Chondrocyte (in vitro differentiated cells): ENCODE data around the gene ADGRE3. TPM values are rescaled to one million over a fixed set of nuclear protein-coding genes. Genes with fewer than 3 reads are reported as not detected.

ENCODE experiments used
- DNase-seq: peaks from one replicate; pipeline ENCODE4 v3.0.0; 2021; ENCODE audit warnings: mixed read lengths, low spot score
- H3K27ac Mint-ChIP-seq: one replicate; pipeline ENCODE4 v1.8.0; 2021; ENCODE audit warnings: mild to moderate bottlenecking, moderate library complexity, mixed read lengths; ENCODE audit not compliant: unreplicated experiment
- H3K27me3 Mint-ChIP-seq: 2 replicates; pipeline ENCODE4 v1.8.0; 2021; ENCODE audit warnings: low read depth, mixed read lengths
- H3K36me3 Mint-ChIP-seq: 2 replicates; pipeline ENCODE4 v1.8.0; 2021; ENCODE audit warnings: low read depth, mixed read lengths
- H3K4me1 Mint-ChIP-seq: 2 replicates; pipeline ENCODE4 v1.8.0; 2021; ENCODE audit warnings: low read depth, mild to moderate bottlenecking, mixed read lengths
- H3K4me3 Mint-ChIP-seq: one replicate; pipeline ENCODE4 v1.8.0; 2021; ENCODE audit warnings: mild to moderate bottlenecking, moderate library complexity, mixed read lengths; ENCODE audit not compliant: unreplicated experiment
- H3K9me3 Mint-ChIP-seq: 2 replicates; pipeline ENCODE4 v1.8.0; 2021; ENCODE audit warnings: low read depth, mixed read lengths
- total RNA-seq: library from RNA; stranded (reverse); gene quantifications from 3 replicates; pipeline ENCODE4 v1.2.1, GENCODE V29; 2021
- TF ChIP-seq, protein P1 (sequence below): fragments of 200-600 bp; sonication (generic); IDR thresholded peaks from 2 replicates; pipeline ENCODE4 v1.5.0; 2021; ENCODE audit warnings: antibody characterized with exemption, mild to moderate bottlenecking, moderate library complexity

Gene ADGRE3
- total RNA-seq, 1 donor from 2014 or later, result not detected

DNA sequence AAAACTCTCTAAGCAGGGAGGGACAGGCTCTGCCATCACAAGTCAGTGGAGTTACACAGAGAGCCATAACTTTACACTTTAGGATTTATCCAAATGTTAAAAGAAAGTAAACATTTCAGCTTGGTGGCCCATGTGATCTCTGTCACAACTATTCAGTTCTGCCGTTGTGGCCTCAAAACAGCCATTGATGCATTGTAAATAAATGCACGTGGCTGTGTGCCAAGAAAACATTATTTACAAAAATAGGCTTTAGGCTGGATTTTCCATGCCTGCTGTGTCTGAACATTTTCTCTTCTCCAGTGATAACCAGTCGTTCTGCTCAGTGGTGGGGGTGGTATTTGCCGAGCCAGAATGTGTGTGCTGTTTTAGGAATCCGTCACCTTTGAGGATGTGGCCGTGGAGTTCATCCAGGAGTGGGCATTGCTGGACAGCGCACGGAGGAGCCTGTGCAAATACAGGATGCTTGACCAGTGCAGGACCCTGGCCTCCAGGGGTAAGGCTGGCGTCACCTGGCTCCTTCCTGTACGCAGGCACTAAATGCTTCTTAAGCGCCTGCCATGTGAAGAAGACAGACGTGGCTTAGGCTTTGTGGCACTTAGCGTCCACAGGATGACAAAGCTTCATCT lies 20.1 kb upstream of the ADGRE3 start:
- peaks cover 17% of the 10 kb centered on the region for H3K4me1 Mint-ChIP-seq
- H3K36me3 Mint-ChIP-seq, result peaks cover 24% of the 10 kb centered on the region
- no peaks in the 10 kb centered on the region for H3K27me3 Mint-ChIP-seq
- TF ChIP-seq, protein P1, sequence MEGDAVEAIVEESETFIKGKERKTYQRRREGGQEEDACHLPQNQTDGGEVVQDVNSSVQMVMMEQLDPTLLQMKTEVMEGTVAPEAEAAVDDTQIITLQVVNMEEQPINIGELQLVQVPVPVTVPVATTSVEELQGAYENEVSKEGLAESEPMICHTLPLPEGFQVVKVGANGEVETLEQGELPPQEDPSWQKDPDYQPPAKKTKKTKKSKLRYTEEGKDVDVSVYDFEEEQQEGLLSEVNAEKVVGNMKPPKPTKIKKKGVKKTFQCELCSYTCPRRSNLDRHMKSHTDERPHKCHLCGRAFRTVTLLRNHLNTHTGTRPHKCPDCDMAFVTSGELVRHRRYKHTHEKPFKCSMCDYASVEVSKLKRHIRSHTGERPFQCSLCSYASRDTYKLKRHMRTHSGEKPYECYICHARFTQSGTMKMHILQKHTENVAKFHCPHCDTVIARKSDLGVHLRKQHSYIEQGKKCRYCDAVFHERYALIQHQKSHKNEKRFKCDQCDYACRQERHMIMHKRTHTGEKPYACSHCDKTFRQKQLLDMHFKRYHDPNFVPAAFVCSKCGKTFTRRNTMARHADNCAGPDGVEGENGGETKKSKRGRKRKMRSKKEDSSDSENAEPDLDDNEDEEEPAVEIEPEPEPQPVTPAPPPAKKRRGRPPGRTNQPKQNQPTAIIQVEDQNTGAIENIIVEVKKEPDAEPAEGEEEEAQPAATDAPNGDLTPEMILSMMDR, result no peak
- no peaks in the 10 kb centered on the region for H3K9me3 Mint-ChIP-seq
- H3K4me3 Mint-ChIP-seq, result no peak overlapping the region
- no peak overlapping the region for H3K27ac Mint-ChIP-seq
- DNase-seq, result no peak

DNA sequence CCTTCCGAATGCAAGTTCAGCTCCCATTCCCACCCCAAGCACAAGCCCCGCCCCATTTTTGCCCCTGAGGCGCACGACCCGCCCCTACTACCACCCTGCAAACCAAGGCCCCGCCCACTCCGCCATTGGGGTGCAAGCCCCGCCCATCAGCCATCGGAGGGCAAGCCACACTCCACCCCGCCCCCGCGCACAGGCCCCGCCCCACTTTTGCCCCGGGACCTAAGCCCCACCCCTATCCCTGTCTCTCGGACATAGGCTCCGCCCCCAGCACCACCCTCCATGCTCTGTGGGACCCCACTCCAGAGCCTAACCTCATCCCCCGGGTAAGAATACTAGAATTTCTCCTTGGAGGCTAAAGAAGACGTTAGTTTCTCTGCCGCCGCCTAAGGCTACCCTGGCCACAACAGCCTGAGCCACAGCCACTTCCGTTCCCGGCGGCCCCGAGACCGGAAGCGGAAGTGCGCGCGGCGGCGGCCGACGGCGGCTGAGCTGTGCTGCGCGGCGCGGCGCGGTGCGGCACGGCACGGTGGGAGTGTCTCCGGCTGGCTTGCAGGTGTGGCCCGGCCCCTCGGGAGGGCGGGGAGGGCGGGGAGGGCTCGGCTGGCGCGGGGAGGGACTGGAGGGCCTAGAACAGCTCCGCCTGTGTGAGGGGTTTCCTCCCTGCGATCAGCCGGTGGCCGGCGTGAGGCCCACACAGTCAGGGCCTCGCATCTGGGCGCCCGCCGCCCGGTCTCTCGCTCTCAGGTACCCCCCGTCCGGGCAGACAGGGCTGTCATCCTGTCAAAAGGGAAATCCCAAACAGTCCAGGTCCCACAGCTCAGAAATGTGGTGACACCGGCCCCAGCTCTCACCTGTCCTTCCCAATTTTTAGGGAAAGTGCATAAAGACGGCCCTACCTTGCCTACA lies 15.2 kb upstream of the ADGRE3 start, which contains the start of gene ZNF333:
ZNF333 (plus strand) TSS at position 451 of the 906 bp plus-strand sequence. CDS start 3,444 bp downstream, outside the sequence.
- peaks cover 4% of the 10 kb centered on the region for H3K27me3 Mint-ChIP-seq
- no peaks in the 10 kb centered on the region for H3K9me3 Mint-ChIP-seq
- TF ChIP-seq, protein P1, result no peak
- peaks cover 4% of the 10 kb centered on the region for H3K36me3 Mint-ChIP-seq
- H3K4me1 Mint-ChIP-seq, result peaks cover 22% of the 10 kb centered on the region
- DNase-seq, result peak; percentile 96
- H3K4me3 Mint-ChIP-seq, result peak within 1 kb of the TSS; percentile 95
- peak within 1 kb of the TSS; percentile 100 for H3K27ac Mint-ChIP-seq

DNA sequence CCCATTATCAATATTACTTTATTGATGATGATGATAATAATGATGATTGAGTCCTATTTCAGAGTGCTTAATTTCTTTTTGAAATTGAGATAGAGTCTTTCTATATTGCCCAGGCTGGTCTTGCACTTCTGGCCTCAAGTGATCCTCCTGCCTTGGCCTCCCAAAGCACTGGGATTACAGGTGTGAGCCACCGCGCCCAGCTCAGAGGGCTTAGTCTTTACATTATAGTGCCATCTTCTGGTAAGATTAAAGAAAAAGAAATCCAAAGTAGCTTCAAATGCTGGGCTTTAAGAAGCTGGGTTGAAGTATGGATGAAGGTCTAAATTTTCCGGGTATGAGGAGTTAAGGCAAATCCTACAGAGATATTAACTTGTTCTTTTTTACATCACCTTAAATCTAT lies 11.8 kb upstream of the ADGRE3 start:
- Mint-ChIP-seq H3K27me3 (peaks cover 8% of the 10 kb centered on the region), H3K36me3 (peaks cover 2% of the 10 kb centered on the region), H3K27ac (no peak overlapping the region), H3K4me1 (peaks cover 17% of the 10 kb centered on the region), H3K9me3 (no peaks in the 10 kb centered on the region), H3K4me3 (no peak overlapping the region)
- DNase-seq, result no peak
- TF ChIP-seq, protein P1, result peak; percentile 74

DNA sequence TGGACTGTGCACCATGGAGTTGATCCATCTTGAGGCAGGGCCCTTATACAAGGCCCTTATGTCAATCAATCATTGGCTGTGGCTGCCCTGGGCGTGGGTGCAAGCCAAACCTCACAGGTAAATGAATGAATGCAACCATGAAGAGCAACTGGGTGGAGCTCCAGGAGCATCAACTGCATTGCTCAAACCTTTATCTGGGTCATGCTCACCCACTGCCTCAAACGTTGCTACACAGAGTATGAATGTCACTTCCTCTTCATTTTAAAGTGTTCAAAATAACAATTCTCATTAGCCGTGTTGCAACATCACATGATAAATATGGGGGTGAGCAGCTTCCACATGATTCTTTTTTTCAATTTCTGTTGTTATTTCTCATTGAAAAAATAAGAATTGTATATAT lies 8.8 kb upstream of the ADGRE3 start:
- H3K4me3 Mint-ChIP-seq, result no peak overlapping the region
- H3K36me3 Mint-ChIP-seq, result peaks cover 2% of the 10 kb centered on the region
- no peak for DNase-seq
- H3K27me3 Mint-ChIP-seq, result peaks cover 12% of the 10 kb centered on the region
- no peak overlapping the region for H3K27ac Mint-ChIP-seq
- H3K4me1 Mint-ChIP-seq, result no peaks in the 10 kb centered on the region
- H3K9me3 Mint-ChIP-seq, result no peaks in the 10 kb centered on the region
- TF ChIP-seq, protein P1, result no peak

DNA sequence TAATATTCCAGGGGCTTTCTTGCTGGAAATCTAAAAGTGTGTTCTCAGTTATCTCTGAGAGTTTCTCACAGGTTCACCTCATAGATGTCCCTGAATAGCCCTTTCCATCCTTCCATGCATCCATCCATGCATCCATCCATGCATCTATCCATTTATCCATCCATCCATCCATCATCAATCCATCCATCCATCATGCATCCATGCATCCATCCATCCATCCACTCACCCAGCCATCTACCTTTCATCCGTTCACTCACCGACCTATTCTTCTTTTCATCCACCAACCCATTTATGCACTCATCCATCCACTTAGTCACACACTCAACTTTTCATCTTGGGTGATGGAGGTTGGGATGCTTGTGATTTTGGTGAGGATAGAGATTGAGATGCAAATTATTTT lies 7.4 kb upstream of the ADGRE3 start:
- TF ChIP-seq, protein P1, result no peak
- no peak for DNase-seq
- Mint-ChIP-seq H3K4me1 (no peaks in the 10 kb centered on the region), H3K36me3 (peaks cover 2% of the 10 kb centered on the region), H3K9me3 (no peaks in the 10 kb centered on the region), H3K27ac (no peak overlapping the region), H3K27me3 (peaks cover 12% of the 10 kb centered on the region), H3K4me3 (no peak overlapping the region)
